ENCODE measurements around the gene PANK1.

- TF ChIP-seq CTCF (IDR thresholded peaks at IDR 0.05) (no peak), ZFX (IDR thresholded peaks at IDR 0.05; ENCODE audit: borderline replicate concordance) (no peak)
Observed at GRCh38 chr10:89609833-89610346, 35.2 kb downstream of the PANK1 start.
